DMS153 treated with DMSO at 0.1 percent for 48 hours (cell line): ENCODE data around the gene TNIK.
"Not testable (repeated sequence)": the region's sequence is repeated elsewhere in the genome, so short reads cannot be mapped to it uniquely, and the experiment has no call there.

ENCODE experiments used
- DNase-seq: peaks from one replicate; lab custom pipeline; 2025; ENCODE audit not compliant: unreplicated experiment; lab: John Stamatoyannopoulos, UW

Gene TNIK

DNA sequence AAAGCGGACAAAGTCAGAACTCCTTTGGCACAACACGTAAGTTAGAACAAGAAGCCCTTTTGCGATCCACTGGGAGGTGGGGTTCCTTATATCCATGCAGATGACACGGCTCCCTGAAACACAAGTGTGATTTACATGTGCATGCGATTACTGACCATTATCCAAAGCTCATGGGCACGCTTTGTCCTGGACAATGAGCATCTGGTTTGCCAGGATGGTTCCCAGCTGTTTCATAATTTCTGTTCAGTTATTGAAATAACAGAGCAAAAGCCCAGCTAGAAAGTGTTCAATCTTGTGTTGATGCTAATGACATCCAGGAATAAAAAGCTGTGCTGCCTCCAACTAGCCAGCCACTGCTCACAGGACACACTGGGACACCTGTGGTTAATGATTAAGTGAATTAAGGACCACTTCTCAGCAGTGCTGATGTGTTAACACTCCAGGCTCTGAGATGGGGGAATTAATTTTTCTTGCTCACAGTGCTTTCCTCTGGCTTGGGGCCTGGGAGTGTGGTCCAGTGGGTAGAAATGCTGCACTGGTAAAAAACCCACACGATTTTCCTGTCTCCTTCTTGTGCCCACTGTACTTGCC lies 310.6 kb downstream of the TNIK start:
- no peak for DNase-seq

DNA sequence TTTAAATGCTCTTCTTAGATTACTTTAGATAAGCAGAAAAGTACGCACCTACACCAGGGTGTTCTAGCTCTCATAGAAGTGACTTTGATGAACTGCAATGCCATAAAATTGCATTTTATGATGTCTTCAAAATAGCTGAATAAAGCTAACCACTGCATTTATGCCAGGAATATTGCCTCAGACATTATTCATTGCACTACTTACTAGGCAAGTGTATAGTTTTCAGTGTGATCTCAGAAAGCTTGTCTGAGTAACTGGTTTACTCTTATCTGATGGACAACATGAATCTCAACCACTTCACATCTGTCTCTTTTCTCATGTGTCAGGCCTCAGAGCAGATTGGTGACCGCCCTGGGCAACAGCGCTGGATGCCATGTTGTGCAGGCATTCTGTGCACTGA lies 314.4 kb downstream of the TNIK start:
- DNase-seq: no peak

DNA sequence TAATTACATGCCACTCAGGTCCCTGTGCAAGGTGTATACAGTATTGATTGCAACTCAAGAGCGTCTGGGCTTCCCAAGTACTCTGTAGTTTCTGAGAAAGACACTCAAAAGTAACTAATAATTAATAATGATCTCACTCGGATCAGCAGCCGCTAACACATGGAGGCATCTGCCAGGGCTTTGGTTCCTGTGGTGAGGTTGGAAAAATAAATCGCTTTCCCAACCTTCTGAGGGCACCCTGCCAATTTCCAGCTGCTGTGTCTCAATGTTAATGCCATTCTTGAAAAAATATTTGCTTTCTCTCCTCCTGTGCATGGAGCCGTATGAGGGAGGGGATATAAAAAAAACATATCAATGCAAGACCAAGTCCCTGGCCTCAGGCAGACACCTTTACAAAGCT lies 317.2 kb downstream of the TNIK start:
- DNase-seq: no peak

DNA sequence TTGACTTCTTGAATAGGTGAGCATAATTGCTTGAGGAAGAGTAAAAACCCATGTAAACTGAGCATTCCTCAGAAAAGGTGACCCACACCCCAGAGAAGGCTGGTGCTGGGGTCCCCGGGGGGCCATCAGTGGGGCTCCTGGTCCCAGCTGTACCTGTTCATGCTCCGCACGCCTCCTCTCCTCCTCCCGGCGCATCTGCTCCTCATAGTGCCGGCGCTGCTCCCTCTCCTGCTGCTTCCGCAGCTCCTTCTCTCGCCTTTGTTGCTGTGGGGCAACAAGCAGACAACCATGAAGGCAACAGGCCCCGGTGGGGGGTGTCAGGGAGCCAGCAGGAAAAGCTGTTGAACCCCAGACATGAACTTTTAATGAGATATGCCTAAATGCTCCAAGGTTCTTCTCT lies 320.0 kb downstream of the TNIK start:
- DNase-seq: no peak

GRCh38 chr3:171138027-171138426 lies 322.2 kb downstream of the TNIK start:
- no peak for DNase-seq

DNA sequence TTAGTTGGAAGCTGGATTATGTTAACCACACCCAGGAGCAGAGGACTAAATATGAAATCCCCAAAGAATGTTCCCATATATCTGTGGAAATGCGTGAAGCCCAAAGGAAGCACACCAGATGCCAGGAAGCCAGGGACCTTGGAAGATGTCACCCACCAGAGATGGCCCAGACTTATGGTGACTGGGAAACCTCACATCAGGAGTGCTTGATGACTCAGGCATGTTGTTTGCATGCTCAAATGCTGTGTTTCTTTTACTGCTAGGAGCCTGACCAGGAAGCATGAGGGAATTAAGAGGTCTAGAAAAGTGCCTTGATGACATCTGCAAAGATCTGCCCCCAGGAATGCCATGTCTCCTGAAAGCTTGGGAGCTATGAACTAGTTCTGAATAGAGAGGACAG lies 324.7 kb downstream of the TNIK start:
- no peak for DNase-seq

GRCh38 chr3:171133796-171134569 lies 326.2 kb downstream of the TNIK start:
- DNase-seq: no peak

DNA sequence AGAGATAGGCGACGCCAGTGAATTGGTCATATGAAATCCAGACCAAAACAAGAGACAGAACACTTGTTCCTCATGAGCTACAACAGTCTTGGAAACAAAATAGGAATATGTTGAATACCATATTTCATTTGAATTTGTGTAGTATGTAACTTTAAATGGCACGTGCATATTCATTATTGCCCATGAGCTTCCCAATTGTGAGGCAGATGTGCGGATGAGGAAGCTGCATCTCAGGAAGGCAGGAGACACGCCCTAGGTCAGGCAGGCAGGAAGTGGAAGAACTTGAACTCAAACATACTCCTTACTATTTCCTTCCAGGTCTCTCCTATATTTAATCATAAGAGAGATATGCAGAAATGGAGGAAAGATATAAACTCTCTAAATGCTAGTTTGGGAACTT lies 326.9 kb downstream of the TNIK start:
- DNase-seq: no peak

- no peak for DNase-seq
Observed at GRCh38 chr3:171132873-171133272, 327.3 kb downstream of the TNIK start.

- no peak for DNase-seq
Observed at GRCh38 chr3:171129827-171130226, 330.4 kb downstream of the TNIK start.

DNA sequence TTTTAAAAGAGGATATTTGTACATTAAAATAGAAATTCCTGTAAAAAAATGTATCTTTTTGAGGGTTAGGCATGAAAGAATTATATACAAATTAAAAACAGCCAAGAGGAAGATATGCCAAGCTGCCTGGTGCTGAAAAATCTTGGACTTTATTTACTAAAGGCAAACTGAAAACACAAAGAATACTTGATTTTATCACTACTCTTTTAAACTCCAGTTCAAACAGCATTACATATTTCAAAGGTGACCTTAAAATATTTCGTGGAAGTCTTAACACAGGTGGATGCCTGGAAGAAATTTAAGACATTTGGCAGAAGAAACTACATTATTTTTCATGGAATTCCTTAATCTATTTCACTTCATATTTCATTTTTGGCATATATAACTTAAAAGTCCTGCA lies 332.6 kb downstream of the TNIK start:
- DNase-seq: no peak

- DNase-seq: no peak
Observed at GRCh38 chr3:171126478-171127209, 333.6 kb downstream of the TNIK start.

DNA sequence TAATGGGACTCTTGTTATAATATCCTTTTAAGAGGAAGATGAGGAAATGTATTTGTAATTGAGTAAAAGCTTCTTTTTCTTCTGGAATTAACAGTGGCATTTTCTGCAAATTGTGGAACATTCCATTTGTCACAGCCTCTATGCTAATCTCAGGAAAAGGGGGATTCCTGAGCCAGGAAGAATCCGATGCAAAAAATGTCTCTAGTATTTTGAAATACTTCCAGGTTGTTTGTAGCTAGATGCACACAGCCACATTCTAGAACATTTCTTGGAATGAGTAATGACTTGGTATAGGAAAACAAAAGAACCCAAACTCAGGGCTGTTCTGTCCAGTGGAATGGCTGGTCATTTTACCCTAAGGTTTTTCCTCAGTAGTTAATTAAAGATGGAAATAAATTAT lies 335.2 kb downstream of the TNIK start:
- DNase-seq: no peak

DNA sequence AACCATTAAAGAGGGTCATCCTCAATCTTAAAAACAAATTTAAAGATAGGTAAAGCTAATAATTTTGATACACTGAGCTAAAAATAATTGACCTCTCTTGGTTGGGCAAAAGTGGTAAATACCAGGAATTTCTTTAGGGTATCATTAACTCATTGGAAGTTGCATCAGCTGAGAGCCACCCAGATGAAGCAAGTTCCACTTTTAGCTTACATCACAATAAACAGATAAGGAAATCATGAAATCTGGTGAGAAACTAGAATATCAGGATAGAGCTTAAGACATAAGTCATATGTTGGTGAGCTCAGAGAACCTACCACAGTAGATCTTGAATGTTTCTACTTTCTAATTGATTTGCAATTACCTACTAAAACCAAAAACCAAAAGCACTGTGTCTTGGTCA lies 336.3 kb downstream of the TNIK start:
- DNase-seq: no peak

- no peak for DNase-seq
Observed at GRCh38 chr3:171122861-171123260, 337.3 kb downstream of the TNIK start.

- no peak for DNase-seq
Observed at GRCh38 chr3:171122240-171122639, 338.0 kb downstream of the TNIK start.

DNA sequence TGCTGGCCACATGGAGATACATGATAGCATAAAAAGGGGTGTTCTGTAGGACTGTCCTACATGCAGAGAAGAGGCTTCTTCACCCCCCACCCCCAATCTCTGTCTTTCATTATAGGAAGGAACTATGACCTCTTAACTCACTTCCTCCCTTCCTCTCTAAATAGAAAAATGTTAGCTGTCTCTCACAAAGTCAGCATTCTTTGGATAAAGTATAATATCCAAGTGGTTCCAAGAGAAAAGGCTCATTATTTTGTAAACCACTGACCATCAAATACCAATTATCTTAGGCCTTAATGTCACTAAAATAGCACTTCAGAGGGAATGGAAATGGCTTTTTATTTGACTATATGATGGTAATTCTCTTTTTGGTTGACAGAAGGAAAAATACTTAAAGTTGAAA lies 338.4 kb downstream of the TNIK start:
- DNase-seq: no peak

DNA sequence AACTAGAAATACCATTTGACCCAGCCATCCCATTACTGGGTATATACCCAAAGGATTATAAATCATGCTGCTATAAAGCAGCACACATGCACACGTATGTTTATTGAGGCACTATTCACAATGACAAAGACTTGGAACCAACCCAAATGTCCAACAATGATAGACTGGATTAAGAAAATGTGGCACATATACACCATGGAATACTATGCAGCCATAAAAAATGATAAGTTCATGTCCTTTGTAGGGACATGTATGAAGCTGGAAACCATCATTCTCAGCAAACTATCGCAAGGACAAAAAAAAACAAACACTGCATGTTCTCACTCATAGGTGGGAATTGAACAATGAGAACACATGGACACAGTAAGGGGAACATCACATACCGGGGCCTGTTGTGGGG lies 340.8 kb downstream of the TNIK start:
- not testable (repeated sequence) for DNase-seq

DNA sequence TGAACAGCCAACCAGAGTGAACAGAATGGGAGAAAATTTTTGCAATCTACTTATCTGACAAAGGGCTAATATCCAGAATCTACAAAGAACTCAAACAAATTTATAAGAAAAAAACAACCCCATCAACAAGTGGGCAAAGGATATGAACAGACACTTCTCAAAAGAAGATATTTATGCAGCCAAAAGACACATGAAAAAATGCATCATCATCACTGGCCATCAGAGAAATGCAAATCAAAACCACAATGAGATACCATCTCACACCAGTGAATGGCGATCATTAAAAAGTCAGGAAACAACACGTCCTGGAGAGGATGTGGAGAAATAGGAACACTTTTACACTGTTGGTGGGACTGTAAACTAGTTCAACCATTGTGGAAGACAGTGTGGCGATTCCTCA lies 341.2 kb downstream of the TNIK start:
- not testable (repeated sequence) for DNase-seq

DNA sequence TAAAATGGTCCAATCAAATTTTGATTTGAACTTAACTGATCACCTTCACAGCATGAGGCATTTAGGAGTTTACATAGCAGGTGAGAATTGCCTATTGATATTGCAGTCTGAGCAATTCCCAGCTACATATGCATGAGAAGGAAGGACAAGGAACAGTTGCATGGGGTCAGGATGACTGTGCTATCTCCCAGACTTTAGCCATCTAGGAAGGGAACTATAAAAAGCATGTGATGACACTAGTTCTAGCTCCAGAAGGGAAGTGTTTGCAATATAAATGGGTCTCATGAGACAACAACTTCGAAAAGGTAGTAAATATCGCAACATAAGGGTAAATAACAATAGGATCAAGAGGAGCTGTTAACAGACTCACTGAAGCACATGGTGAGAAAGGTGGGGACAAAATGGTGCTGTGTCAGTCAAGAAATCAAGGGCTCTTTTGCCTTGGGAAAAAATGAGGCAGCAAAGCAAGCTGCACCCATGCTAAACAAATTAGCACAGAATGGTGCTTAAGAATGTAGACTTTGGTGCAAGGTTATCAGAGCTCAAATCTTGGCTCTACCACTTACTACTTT lies 343.3 kb downstream of the TNIK start:
- DNase-seq: no peak

DNA sequence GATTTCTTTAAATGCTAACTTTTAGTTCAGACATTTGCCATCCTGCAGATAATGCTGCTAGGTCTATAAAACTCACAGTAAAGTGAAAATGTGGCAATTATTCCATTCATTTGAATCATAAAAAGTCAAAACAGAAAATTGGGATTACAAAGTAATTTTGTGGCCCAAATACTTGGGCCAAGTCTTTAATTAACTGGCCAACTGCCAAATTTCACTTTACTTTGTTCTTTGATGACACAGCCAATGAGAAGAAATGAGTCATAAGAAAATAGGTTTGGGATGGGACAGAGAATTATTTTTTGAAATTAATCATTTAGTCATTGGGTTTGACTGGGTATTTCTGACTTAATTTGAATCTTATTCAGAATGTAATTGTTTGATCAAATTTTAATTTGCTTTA lies 343.8 kb downstream of the TNIK start:
- no peak for DNase-seq

GRCh38 chr3:171115667-171116066 lies 344.5 kb downstream of the TNIK start:
- DNase-seq: no peak
